Keratinocyte (primary cell): ENCODE data around the gene CFAP46. TPM values are rescaled to one million over a fixed set of nuclear protein-coding genes. Genes with fewer than 3 reads are reported as not detected.

Experiments used
- DNase-seq: peaks from one replicate; pipeline ENCODE4 v3.0.0-alpha.2; 2011; ENCODE audit warnings: low read depth, missing footprints, low spot score
- FAIRE-seq: peaks from 2 replicates; lab custom pipeline; 2011; peaks lifted over from hg19 to GRCh38; lab: Jason Lieb, UNC
- H2AFZ ChIP-seq: 2 replicates; pipeline ENCODE4 v1.6.0; 2012; ENCODE audit warnings: low read length, control low read depth, inconsistent platforms; ENCODE audit not compliant: control insufficient read depth
- H3K27ac ChIP-seq: 2 replicates; pipeline ENCODE4 v1.5.1; 2011; ENCODE audit warnings: low read length; ENCODE audit not compliant: control insufficient read depth, insufficient read depth
- H3K27me3 ChIP-seq: 3 replicates; pipeline ENCODE4 v1.6.0; 2011; ENCODE audit warnings: low read length; ENCODE audit not compliant: control insufficient read depth, insufficient read depth; ENCODE audit errors: extremely low read depth
- H3K36me3 ChIP-seq, 2 experiments: 2 replicates in 1 of 2; 3 replicates in 1 of 2; pipeline ENCODE4 v1.5.1; 2011; ENCODE audit warnings: low read length in 2 of 2, mild to moderate bottlenecking in 1 of 2; ENCODE audit not compliant: control insufficient read depth in 2 of 2, insufficient read depth in 2 of 2; ENCODE audit errors: extremely low read depth in 1 of 2
- H3K4me1 ChIP-seq: 3 replicates; pipeline ENCODE4 v1.5.1; 2011; ENCODE audit warnings: low read length; ENCODE audit not compliant: control insufficient read depth, insufficient read depth; ENCODE audit errors: extremely low read depth
- H3K4me2 ChIP-seq: 3 replicates; pipeline ENCODE4 v1.6.0; 2011; ENCODE audit warnings: low read depth, low read length; ENCODE audit not compliant: control insufficient read depth, insufficient read depth; ENCODE audit errors: extremely low read depth
- H3K4me3 ChIP-seq, 3 experiments: fragments of 200-600 bp in 1 of 3; sonication (generic) in 1 of 3; 2 replicates in 2 of 3; 3 replicates in 1 of 3; pipeline ENCODE4 v1.5.1; 2011 to 2016; ENCODE audit warnings: low read length in 3 of 3, mild to moderate bottlenecking in 3 of 3, control low read depth in 2 of 3, inconsistent platforms in 1 of 3, low read depth in 1 of 3, mixed read lengths in 1 of 3, mixed run types in 1 of 3, moderate library complexity in 1 of 3; ENCODE audit not compliant: control insufficient read depth in 2 of 3, insufficient read depth in 2 of 3; ENCODE audit errors: extremely low read depth in 1 of 3
- H3K79me2 ChIP-seq: 2 replicates; pipeline ENCODE4 v1.6.0; 2012; ENCODE audit warnings: low read length; ENCODE audit not compliant: control insufficient read depth, insufficient read depth
- H3K9ac ChIP-seq: 3 replicates; pipeline ENCODE4 v1.6.0; 2011; ENCODE audit warnings: low read length; ENCODE audit not compliant: control insufficient read depth, insufficient read depth; ENCODE audit errors: extremely low read depth
- H3K9me1 ChIP-seq: 3 replicates; pipeline ENCODE4 v1.6.0; 2011; ENCODE audit warnings: low read length; ENCODE audit not compliant: control insufficient read depth, insufficient read depth; ENCODE audit errors: extremely low read depth
- H3K9me3 ChIP-seq: 2 replicates; pipeline ENCODE4 v1.5.1; 2012; ENCODE audit warnings: low read depth, low read length; ENCODE audit not compliant: control insufficient read depth
- H4K20me1 ChIP-seq: 3 replicates; pipeline ENCODE4 v1.6.0; 2011; ENCODE audit warnings: low read length; ENCODE audit not compliant: control insufficient read depth, insufficient read depth; ENCODE audit errors: extremely low read depth
- CTCF ChIP-seq, 3 experiments: IDR thresholded peaks in 1 of 3; conservative IDR thresholded peaks in 1 of 3; optimal IDR thresholded peaks in 1 of 3; 2 replicates in 2 of 3; 3 replicates in 1 of 3; pipeline versions ENCODE3 to v1.5.1; 2011; ENCODE audit warnings: low read length in 3 of 3, mild to moderate bottlenecking in 3 of 3, moderate library complexity in 2 of 3, control low read depth in 1 of 3, inconsistent platforms in 1 of 3; ENCODE audit not compliant: insufficient read depth in 2 of 3; ENCODE audit errors: extremely low read depth in 1 of 3
- EZH2 ChIP-seq: IDR thresholded peaks from one replicate; pipeline ENCODE4 v1.6.1; 2012; ENCODE audit warnings: inconsistent platforms, mild to moderate bottlenecking, low read length, moderate library complexity
- dilution Hi-C: fragments of 300-500 bp; cut with MboI; formaldehyde crosslinking; loops from one replicate; pipeline ENCODE4 v1.7.0; 2020; ENCODE audit warnings: low sequenced_read_pairs; ENCODE audit not compliant: extremely low pct_ligation_motif_present
- polyA plus RNA-seq, 5 experiments: library from polyadenylated mRNA; depleted of rRNA in 3 of 5; stranded (reverse) in 3 of 5; stranded (forward) in 1 of 5; unstranded in 1 of 5; fragments of >200 nt; gene quantifications; 1 replicate in 1 of 5; 2 replicates in 3 of 5; 3 replicates in 1 of 5; pipeline versions ENCODE4 v1.2.1 to v1.2.3, GENCODE V29; 2011 to 2012; ENCODE audit warnings: missing spikeins in 2 of 5, low read depth in 1 of 5, low replicate concordance in 1 of 5

Gene CFAP46
- polyA plus RNA-seq, 1 donor (not counting 4 experiments of a cell fraction or from before 2014, with no cell fraction given), result 1.00 TPM

GRCh38 chr10:132851451-132851850 is 90.9 kb downstream of the CFAP46 start:
- no peak overlapping the region for H2AFZ ChIP-seq
- no peak overlapping the region for H3K27ac ChIP-seq
- FAIRE-seq (no peak), DNase-seq (no peak)
- H3K4me3 ChIP-seq, result no peak overlapping the region
- H3K9ac ChIP-seq, result no peak overlapping the region
- no peaks in the 10 kb centered on the region for H3K27me3 ChIP-seq
- dilution Hi-C loops, result no loop called here
- no peaks in the 10 kb centered on the region for H3K79me2 ChIP-seq
- H3K36me3 ChIP-seq, result no peaks in the 10 kb centered on the region
- H3K9me3 ChIP-seq, result peaks cover 6% of the 10 kb centered on the region
- no peaks in the 10 kb centered on the region for H3K9me1 ChIP-seq
- no peaks in the 10 kb centered on the region for H4K20me1 ChIP-seq
- H3K4me2 ChIP-seq, result no peak overlapping the region
- no peak for TF ChIP-seq CTCF (optimal IDR thresholded peaks at IDR 0.05 in 1 of 3, IDR thresholded peaks at IDR 0.05 in 1 of 3, conservative IDR thresholded peaks at IDR 0.05 in 1 of 3; ENCODE audit: extremely low read depth in 1 of 3, insufficient read depth in 2 of 3, low read length in 3 of 3)
- no peak for TF ChIP-seq EZH2
- H3K4me1 ChIP-seq, result no peaks in the 10 kb centered on the region

- Histone ChIP-seq H3K4me3 (no peak overlapping the region), H3K27ac (no peak overlapping the region), H2AFZ (no peak overlapping the region), H3K9me3 (peaks cover 6% of the 10 kb centered on the region), H3K27me3 (no peaks in the 10 kb centered on the region), H3K36me3 (no peaks in the 10 kb centered on the region), H3K79me2 (no peaks in the 10 kb centered on the region), H3K9ac (no peak overlapping the region), H4K20me1 (no peaks in the 10 kb centered on the region), H3K4me1 (no peaks in the 10 kb centered on the region), H3K9me1 (no peaks in the 10 kb centered on the region), H3K4me2 (no peak overlapping the region)
- TF ChIP-seq CTCF (optimal IDR thresholded peaks at IDR 0.05 in 1 of 3, IDR thresholded peaks at IDR 0.05 in 1 of 3, conservative IDR thresholded peaks at IDR 0.05 in 1 of 3; ENCODE audit: extremely low read depth in 1 of 3, insufficient read depth in 2 of 3, low read length in 3 of 3) (no peak), EZH2 (no peak)
- dilution Hi-C loops, result no loop called here
- DNase-seq, result no peak
- FAIRE-seq, result no peak
Observed at GRCh38 chr10:132850896-132851295, 91.5 kb downstream of the CFAP46 start.
